ENCODE results near the gene SEC31A.

DNA sequence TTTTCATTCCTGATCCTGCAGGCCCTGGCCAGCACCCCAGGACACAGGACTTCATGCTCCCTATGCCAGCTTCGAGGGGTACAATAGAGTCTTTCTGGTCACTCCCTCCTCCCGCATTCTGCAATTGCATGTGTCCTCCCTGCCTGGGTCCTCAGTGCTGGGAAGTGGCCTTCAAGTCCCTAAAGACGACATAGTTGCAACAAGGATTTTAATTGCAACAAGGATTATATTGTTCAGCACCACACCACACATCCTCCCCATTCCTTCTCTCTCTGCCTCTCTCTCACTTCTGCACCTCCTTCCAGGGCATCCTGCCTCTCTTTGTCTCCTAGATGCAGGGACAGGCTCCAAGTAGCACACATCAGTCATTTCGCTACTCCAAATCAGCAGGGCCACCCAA, 117.9 kb downstream of the SEC31A start:
- TF ChIP-seq CTCF (IDR thresholded peaks at IDR 0.05 in 8 of 11, conservative IDR thresholded peaks at IDR 0.05 in 3 of 11): no peak
- no peak for TF ChIP-seq POLR2A (IDR thresholded peaks at IDR 0.05)
